Activated CD4-positive, alpha-beta T cell treated with anti-CD3 and anti-CD28 coated beads, Interleukin-10, Interleukin-2, amounts not matched to agents 100 ng/mL and 50 ng/mL, durations not matched to agents 16 hours and 8 hours (primary cell): ENCODE measurements around the gene PDZD8.
A peak's percentile ranks its signal among the peaks of the same experiment; 100 is the strongest.

Source experiments
- DNase-seq: peaks from one replicate; pipeline ENCODE4 v3.0.0-alpha.2; 2020

The PDZD8 gene

DNA sequence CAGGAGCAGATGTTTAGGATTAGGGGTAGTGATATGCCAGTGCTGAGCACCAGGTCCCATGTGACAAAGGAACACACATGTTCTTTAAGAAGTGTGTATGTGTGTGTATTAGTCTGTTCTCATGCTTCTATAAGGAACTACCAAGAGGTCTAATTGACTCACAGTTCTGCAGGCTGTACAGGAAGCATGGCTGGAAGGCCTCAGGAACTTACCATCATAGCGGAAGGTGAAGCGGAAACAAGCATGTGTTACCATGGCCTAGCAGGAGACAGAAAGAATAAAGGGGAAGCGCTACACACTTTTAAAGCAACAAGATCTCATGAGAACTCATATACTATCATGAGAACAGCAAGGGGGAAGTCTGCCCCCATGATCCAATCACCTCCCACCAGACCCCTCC, 22.8 kb upstream of the PDZD8 start:
- no peak for DNase-seq

DNA sequence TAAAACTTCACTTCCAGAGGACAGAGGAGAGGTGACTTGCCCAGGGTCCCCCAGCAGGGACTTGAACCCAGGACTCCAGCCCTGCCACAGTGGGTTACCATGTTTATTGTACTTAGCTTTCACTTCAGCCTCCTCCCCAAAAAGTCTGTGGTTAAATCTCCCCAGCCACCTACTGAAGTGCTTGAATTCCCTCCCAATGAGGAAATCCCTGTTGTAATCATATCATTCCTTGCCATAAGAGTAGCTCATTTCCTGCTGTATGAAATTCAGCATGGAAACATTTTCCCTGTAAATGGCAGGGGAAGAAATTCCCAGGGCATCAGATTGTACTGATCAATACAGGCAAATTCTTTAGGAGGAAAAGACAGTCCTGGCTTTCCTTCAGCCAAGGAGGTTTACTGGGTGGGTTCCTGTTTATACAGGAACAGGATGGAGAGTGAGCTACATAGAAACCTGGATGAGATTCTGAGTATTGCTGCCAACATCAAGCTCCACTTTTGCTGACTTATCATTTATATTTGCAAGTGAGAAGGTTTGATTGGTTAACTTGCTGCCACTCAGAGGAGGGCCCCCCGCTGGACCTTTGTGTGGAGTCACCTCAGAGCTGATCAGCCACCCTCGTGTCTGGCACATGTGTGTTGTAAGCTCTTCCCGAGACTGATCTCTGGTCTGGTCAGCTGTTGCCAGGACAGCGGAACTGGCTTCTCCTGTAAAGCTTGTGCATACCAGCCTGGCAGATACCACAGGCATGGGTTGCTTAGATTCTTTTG, 16.4 kb upstream of the PDZD8 start:
- DNase-seq: no peak

DNA sequence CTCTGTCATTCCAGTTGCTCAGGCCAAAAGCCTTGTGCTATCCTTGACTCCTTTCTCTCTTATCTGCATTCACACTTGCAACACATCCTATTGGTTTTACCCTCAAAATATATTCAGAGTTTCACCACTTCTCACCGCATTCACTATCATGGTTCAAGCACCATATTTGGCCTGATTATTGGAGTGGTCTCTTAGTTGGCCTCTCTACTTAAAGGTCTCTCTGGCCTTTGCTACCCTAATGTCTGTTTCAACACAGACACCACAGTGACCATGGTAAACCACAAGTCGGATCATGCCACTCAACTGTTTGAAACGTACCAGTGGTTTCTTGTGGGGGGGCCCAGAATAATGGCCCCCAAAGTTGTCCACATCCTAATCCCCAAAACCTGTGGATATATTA, 15.2 kb upstream of the PDZD8 start:
- DNase-seq: no peak

DNA sequence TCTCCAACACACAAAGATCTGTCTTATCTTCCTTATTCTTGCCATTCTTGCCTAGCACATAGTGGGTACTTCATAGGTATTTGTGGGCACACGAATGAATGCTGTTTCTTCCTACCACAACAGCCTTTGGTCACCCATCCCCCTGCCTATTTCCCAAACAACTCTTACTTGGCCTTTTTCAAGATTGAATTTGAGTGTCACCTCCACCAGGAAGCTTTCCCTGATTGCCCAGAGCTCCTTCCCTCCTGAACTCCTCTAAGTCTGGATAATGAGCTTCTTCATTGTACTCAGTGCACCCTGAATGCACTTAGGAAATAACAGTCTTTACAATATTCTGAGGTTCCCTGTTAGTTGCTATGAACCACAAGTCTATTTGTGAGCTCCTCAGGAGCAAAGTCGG, 11.6 kb upstream of the PDZD8 start:
- DNase-seq: no peak

DNA sequence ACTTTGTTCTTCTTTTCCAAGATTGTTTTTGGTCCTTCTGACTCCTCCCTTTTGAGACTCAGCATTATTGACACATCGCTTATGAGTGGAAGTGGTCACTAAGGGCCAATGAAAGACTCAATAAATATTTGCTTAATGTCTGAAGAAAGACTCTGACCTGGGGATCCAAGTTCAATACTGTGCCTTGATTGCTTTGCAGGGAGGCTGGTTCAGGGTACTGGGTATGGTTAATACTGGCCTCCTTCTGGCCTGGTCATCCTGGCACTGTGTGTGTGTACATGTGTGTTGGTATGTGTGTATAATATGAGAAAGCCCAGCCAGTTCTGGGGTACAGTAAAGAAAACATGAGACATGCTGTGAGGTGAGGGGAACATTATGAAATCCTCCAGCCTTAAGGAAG, 7.6 kb upstream of the PDZD8 start:
- DNase-seq: no peak

DNA sequence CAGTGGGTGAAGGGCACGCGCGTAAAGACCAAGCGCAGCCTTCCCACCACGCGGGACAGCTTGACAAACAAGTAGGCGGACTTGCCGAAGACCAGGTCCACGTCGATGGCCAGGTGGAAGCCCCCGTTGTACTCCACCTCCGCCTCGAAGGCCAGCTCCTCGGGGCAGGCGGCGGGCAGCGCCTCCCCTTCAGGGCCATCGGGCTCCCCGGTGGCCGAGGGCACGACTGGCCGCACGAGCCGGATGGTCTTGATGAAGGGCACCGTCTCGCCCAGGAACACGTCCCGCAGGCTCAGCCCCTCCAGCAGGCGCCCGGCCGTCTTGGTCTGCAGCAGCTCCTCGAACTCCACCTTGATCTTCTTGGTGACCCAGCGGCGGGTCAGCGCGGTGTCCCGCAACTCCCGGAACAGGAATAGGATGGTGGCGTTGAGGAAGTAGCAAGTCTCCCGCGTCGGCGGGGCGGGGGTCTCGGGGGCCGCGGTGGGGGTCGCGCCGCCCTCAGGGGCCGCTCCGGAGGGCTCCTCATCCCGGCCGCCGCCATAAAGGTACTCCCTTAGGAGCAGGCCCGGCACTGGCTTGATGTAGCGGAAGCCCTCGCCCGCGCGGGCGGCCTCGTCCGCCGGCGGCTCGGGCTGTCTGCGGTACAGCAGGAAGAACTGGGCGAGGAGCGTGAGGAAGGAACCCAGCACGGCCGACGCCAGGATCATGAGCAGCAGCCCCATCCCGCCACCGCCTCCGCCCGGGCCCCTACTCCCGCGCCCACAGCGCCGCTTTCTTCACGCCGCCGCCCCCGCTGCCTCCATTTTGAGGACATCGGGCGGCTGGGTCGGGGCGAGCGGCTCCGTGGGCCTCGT, 507 bp downstream of the PDZD8 start:
- DNase-seq: peak; percentile 27

DNA sequence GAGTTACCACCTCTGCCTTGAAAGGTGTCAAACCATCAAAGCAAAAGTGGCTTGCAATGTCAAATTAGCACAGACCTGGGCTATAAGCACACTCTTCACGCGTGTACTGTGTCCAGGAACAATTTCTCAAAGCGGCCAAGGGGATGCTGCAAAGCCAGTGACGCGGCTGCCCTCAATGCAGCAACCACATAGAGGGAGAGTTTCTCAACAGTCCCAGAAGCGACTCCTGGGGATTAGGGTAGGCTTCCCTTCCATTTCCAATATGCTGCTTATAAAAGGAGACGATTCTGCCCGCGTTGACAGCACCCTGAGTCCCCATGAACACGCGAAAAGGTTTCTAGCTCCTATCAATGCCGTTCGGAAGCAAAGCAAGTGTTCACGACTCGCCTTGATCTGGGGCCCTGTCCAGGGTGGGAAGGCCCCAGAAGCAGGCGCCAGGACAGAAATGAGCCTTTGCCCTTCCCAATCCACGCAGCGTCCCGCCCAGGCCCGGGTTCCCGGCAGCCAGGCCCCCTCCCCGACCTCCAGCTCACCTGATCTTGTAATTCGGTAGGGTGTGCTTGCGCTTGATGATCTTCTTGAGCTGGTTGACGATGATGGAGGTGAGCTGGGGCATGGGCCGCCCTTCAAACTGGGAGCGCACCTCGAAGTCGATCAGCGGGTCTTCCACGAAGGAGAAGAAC, 1.3 kb downstream of the PDZD8 start:
- peak; percentile 51 for DNase-seq

DNA sequence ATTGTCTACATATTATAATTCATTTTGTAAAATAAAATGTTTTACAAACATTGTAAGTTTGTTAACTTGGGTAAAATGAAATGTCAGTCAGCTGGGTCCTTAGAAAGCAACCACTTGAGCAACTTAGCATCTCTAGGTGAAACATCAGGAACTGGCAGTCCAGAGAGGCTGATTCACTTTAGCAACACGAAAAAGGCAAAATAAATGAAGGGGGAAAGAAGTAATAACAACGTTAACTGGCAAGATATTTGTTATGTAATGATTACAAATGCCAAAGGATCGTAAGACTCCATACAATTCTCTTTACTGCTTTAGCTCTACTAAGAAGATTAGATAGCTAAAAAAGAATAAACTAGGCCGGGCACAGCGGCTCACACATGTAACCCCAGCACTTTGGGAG, 5.0 kb downstream of the PDZD8 start:
- no peak for DNase-seq

DNA sequence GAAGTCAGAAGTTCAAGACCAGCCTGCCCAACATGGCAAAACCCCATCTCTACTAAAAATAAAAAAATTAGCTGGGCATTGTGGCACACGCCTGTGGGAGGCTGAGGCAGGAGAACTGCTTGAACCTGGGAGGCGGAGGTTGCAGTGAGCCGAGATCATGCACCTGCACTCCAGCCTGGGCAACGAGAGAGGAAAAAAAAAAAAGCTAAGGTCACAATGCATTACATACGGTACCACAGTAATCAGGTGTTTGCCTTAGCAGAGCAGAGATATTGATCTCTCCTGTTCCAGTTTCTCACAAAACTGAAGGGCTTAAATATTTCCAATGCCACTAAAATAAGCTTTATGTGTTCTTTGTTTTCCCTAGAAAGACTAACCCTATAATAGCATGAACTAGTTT, 7.5 kb downstream of the PDZD8 start:
- DNase-seq: no peak

DNA sequence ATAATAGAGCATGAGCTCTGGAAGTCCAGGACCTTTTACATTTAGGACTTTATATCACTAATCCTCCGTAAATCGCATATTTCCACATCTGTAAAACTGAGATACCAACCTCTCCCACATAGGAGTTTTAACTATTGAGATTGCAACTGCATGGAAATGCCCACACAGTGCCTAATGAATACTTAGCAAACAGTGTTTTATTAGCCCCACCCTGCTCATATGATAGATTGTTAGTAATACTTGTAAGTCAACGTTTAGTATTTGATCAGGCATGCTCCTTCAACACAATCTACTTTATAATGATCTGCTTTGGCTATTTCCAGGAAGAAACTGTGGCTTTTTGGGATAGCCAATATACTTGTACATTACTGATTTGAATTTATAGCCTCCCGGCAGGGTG, 8.5 kb downstream of the PDZD8 start:
- DNase-seq: no peak

DNA sequence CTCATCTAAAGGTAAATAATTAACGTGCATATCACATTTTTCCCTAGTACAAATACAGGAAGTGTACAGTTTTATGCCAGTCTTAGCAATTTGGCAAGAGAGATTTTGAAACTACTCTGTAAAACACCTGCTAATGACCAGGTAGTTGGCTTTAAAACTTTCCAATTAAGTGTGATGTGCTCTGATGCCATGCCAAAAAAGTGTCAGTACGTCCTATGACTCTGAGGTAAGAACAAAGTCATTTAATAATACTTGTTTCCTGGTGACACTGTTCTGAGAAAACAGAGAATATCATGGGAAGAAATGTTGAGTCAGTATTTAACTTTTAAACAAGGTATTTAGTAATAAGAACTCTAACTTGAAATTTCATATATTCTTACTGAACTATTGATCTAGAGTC, 9.6 kb downstream of the PDZD8 start:
- DNase-seq: peak; percentile 30

DNA sequence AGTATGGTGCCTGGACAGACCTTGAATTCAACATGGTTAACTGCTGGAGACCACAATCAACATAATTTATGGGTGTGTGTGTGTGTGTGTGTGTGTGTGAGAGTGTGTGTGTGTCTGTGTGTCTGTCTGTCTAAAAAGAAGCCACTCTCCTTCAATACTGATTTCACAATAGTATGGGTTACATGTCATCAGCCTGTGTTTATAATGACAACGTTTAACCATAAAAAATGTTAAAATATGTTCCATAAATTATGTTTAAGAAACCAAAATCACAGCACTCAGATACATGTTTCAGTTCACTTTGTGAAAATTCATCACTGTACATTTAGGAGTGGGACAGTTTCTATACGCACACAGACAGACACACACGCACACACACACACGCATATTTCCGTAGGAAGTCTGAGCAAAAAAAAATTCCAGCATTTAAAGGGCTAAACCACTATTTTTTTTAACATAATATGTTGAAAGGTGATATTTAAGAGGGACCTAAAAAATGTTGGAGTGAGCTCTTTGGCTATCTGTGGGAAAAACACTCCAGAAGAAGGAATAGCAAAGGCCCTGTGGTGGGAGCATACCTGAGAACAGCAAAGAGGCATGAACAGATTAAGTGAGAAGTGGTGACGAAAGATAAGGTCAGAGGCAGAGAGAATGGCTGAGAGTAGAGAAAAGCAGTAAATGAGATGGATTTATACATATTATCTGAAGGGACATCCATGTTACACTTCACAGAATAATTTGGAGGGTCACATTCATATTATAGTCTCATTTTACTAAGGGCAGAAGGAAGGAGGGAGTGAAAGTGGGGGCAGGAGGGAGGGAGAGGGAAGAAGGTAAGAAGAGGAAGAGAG, 10.9 kb downstream of the PDZD8 start:
- DNase-seq: no peak

DNA sequence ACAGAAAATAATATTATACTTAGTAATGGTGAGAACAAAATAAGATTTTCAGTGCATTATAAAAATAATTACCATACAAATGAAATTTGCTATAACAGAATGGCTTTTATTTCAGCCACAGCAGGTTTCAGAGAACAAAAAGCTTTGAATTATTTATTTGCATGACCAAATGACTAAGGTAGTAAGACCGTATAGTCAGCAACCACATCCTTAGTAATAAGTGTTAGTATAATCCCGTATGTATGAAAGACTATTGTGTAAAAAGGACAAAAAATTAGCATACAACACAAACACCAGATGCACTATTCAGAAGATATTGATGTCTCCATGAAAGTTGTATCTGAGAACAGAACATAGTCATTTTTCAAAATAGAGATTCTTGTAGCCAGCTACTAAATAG, 12.2 kb downstream of the PDZD8 start:
- DNase-seq: peak; percentile 8

DNA sequence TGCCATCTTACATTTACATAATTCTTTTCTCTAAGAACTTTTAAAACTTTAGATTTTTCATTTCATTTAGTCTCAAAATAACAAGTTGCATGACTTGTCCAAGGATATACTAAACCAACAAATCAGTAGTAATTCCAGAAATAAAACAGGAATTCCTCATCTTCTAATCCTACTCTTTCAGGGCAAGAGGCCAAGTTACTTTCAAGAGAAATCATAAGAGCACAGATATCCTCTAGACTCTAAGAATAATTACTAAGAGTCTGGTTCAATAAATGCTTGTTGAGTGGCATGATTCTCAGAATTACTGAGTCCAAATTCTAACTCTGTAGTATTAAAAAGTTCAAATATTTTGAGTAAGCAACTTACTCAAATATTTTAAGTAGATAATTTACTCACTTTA, 12.9 kb downstream of the PDZD8 start:
- no peak for DNase-seq

DNA sequence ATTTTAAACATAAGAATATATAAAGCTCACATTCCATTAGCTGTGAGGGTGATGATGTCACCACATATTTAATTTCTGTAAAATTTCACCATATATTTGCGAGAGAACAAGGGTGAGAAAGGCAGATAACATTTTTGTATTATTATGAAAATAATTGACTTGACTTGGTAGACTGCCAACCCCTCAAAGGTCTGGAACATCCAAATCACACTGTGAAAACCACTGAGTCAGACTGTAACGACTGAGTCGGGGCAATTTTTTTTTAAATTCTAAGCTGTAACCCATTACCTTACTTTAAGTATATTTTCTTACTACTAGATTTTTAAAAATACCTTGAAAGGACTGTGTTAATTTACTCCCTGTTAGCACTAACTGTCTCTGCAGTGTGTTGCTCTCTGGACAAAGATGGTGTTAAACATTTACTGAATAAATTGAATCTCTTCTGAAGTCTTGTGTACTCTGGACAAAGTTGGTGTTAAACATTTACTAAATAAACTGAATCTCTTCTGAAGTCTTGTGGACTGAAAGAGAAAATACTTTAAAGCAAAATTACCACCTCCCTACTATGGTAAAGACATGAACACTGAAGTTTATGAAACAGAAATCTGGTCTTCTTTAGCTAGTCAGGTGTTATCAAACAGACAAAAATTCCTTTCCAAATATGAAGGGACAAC, 14.1 kb downstream of the PDZD8 start:
- DNase-seq: no peak

DNA sequence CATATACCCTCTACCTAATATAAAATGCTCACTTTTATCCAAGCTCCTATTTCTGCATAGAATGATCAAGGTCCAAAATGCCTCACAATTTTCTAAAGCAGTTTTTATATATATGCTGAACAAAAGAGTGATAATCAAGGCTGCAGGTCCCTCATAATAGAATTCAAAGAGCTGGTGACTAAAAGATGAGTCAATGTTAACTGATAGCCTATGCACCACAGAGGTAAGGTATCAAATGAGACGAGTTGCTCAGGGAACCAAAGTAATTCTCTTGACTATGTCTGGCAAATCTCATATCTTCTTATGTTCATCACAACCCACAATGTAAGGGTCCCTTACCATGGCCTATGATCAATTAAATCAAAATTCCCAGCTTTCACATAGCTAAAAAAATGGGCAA, 15.2 kb downstream of the PDZD8 start:
- no peak for DNase-seq

DNA sequence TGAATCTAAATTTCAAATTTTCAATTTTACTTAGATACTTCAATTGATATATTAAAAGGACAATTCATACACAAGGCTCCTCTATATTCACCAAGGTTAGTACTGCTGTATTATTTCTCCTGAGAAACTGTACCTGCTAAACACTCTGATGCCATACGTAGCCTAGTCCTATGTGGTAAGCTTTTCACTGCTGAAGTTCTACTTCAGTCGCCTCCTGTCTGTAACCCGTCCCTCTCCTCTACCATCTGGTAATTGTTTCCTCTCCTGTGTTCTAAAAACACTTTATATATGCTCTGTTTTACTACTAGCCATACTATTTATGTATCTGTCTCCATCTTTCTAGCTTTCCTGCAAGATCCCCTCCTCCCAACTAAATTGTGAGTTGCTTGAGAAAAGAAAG, 20.2 kb downstream of the PDZD8 start:
- DNase-seq: no peak

DNA sequence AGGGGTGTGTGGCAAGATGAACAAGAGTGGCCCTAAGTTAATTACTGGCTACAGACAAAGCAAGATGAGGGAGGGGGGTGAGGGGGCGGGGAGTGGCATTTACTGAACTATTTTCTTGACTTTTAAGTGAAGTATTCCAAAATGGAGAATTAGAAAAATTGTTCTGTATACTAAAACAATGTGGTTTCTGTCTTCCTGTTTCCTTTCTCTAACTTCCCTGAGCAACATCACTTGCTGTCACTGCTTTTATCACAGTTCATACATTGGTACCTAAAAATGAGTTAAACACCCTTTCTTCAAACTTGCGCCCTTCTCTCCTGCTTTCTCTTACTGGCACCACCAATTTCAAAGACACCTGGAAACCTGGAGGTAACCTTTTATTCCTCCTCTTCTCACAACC, 21.6 kb downstream of the PDZD8 start:
- DNase-seq: no peak

DNA sequence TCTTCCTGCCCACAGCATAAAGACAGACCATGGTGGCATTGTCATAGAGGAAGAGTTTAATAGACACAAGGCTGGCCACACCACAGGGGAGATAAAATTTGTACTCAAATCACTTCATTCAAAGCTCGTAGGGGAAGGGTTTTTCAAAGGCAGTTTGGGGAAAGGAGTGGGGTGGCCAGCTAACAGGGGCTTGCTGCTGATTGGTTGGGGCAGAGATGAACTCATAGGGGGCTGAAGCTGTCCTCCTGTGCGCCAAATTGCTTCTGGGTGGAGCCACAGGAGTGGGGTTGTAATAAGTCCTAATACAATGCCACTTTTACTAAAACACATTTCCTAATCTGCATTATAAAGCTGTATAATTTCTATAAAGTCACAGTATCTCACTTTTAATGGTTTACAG, 22.5 kb downstream of the PDZD8 start:
- DNase-seq: no peak

DNA sequence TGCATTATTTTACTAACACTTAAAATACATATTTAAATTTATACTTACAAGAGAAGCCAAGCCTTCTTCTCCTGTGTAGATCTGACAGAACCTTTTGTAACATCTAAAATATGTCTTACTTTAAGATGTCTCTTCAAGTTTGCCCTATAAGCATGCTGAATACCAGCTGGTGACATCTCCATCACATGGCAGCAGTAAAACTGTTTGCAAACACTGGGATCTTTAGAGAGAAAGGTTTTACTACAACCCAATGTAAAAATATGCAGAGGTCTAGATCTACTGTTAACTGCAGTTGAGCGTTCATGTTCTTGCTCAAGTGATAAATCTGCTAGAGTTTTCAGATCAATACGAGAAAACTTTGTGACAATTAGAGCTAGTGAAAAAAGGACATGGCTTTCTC, 23.2 kb downstream of the PDZD8 start:
- DNase-seq: no peak

DNA sequence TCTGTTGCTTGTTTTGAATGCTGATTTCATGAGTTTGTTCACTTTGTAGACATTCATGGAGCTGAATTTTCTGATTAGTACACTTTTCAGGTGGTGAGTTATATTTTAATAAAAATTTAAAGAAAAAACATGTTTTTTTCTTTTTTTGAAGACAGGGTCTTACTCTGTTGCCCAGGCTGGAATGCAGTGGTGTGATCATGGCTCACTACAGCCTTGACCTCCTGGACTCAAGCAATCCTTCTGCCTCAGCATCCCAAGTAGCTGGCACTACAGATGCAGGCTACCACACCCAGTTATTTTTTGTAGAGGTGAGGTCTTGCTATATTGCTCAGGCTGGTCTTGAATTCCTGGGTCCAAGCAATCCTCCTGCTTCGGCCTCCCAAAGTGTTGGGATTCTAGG, 23.7 kb downstream of the PDZD8 start:
- no peak for DNase-seq

DNA sequence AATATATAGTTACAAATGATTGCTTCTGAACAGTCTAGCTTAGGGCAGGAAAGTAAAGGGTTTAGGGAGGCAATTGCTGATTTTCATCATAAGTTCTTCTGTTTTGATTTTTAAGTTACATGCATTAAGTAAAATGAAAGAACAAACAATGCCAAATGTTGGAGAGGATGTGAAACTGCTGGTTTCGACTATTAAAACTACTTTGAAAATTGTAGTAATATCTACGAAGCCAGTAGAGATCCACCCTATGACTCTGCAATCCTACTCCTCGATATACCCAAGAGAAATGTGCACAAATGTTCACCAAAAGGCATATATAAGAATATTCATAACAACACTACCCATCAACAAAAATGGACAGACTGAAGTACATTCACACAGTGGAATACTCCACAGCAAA, 24.3 kb downstream of the PDZD8 start:
- DNase-seq: no peak
